Measurements from ENCODE around the gene VRK3.

VRK3 gene

DNA sequence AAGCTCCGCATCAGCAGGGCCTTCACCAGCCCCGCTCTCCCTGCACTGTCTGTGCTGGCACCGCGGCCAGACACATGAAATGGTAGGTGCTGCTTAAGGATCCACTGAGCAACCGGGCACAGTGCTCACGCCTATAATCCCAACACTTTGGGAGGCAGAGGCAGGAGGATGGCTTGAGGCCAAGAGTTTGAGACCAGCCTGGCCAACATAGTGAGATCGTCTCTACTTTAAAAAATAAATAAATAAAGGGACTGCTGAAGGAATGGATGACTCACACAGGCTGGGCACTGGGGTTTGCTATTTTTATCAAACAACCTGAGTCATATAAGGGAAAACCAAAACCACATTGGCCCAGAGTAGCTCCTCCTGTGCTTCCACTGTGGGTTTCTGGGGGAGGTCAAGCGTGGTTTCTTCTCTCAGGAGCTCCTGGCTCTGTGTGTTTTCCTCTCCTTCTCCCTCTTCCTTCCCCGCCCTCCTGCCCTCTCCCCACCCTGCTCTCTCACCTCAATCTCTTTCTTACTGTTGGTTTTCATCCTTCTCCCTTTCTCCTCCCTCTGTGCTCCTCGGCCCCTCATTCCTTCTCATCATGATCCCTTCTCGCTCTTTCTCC lies 21.3 kb downstream of the VRK3 start:
- peak; percentile 67 for DNase-seq (ENCODE audit: low spot score)
- no peak for TF ChIP-seq CTCF (IDR thresholded peaks at IDR 0.05; ENCODE audit: extremely low read depth, insufficient read depth, missing control alignments)
- in situ Hi-C loops (cut with MboI; ENCODE audit: low pct_unique_long_range_greater_than_20kb, low sequenced_read_pairs, unreplicated experiment), result no loop called here

DNA sequence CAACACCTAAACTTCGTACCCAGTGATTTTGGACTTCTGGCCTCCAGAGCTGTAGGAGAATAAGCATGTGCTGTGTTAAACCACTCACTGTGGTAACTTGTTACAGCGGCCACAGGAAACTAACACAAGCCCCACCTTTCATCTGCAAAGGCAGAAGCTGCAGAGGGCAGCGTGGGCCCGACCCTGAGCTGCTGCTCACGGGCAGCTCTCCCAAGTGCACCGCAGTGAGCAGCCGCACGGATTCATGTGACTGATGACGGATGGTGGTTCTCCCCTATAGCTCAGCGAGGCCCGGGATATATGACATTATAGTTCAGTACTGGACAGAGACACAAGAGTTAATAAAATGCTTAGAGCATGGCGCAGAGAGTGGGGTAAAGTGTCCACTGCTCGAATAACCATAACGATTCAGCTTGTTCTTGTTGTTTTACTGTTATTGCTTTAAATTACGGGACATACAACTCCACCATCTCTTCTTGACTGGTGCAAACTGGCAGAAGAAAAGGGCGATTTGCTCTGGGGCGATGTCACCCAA lies 21.9 kb downstream of the VRK3 start:
- no peak for DNase-seq (ENCODE audit: low spot score)
- in situ Hi-C loops (cut with MboI; ENCODE audit: low pct_unique_long_range_greater_than_20kb, low sequenced_read_pairs, unreplicated experiment), result no loop called here
- no peak for TF ChIP-seq CTCF (IDR thresholded peaks at IDR 0.05; ENCODE audit: extremely low read depth, insufficient read depth, missing control alignments)

DNA sequence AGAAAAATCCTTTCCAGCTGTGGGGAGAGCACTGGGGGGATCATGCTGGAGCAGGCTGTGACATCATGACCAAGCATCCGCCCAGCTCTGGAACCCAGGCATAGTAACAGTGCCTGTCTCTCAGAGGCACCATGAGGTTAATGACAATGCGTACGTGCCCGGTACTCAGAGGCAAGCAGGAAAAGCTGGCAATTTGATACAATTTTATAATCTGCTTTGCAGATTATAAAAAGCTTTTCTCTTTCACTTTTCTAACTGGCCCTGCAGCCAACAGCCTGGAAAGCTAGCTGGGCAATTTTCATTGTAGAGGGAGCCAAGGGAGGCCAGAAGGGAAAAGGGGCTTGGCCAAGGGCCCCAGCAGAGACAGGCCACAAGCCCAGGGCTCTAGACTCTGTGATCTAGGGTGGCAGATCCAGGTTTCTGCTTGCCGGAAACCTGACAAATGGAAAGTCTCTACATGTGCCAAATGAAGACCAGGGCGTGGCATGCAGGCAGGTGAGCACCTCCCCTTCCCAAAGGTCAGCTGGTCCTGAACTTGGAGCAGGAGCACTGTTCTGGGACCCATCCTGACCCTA lies 22.7 kb downstream of the VRK3 start:
- in situ Hi-C loops (cut with MboI; ENCODE audit: low pct_unique_long_range_greater_than_20kb, low sequenced_read_pairs, unreplicated experiment), result no loop called here
- DNase-seq (ENCODE audit: low spot score), result no peak
- TF ChIP-seq CTCF (IDR thresholded peaks at IDR 0.05; ENCODE audit: extremely low read depth, insufficient read depth, missing control alignments), result no peak

DNA sequence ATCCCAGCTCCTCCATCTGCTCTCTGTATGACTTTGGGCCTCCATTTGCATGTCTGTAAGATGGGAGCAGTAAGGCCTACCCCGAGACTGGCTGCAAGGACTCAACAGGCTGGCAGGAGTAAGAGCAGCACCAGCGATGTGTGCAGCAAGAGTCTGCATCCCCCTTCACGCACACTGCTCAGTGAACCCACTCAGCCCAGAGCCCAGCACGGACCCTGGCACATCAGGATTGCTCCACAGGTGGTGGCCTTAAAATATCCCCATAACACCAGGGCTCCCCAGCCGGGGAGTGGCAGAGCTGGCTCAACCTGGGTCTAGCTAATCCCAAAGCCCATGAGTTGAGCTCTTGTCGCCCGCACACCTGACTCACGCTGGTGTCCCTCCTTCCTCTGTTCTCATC lies 23.4 kb downstream of the VRK3 start:
- in situ Hi-C loops (cut with MboI; ENCODE audit: low pct_unique_long_range_greater_than_20kb, low sequenced_read_pairs, unreplicated experiment), result no loop called here
- DNase-seq (ENCODE audit: low spot score), result no peak
- no peak for TF ChIP-seq CTCF (IDR thresholded peaks at IDR 0.05; ENCODE audit: extremely low read depth, insufficient read depth, missing control alignments)

- DNase-seq (ENCODE audit: low spot score), result no peak
- TF ChIP-seq CTCF (IDR thresholded peaks at IDR 0.05; ENCODE audit: extremely low read depth, insufficient read depth, missing control alignments), result no peak
- in situ Hi-C loops (cut with MboI; ENCODE audit: low pct_unique_long_range_greater_than_20kb, low sequenced_read_pairs, unreplicated experiment), result no loop called here
Measured at GRCh38 chr19:50000841-50001557, 24.2 kb downstream of the VRK3 start.

DNA sequence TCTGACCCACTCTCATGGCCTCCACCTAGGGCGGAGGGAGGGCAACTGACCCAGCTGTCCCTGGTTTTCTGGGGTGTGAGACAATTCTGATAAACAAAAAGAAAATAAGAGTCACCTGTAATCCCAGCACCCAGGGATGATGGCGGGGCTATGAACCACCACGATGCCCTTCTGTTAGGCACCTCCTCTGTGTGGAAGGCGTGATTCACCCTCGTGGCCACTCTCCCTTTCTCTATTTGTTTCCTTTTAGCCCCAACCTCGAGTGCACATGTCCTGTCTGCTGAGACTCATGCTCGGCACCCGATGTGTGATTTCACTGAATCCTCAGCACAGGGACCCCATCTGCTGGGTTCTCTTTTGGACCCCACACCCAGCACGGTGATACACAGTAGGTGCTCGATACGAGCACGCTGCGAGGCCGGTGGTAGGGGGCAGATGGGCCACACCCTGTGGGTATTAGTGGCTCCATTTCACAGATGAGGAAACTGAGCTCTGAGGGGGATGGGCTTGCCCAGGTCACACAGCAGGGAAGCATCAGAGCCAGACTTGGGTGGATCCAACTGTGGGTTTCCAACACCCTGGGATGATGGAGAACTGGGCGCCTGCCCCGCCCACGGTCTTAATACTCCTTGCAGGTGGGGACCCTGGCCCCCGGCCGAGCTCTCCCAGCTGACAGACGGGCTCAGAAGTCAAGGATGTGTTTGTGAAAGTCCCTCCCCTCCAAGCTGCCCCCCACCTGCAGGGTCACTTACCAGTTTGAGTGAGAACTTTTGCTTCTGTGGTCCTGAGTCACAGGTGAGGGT lies 24.9 kb downstream of the VRK3 start:
- in situ Hi-C loops (cut with MboI; ENCODE audit: low pct_unique_long_range_greater_than_20kb, low sequenced_read_pairs, unreplicated experiment), result no loop called here
- no peak for TF ChIP-seq CTCF (IDR thresholded peaks at IDR 0.05; ENCODE audit: extremely low read depth, insufficient read depth, missing control alignments)
- DNase-seq (ENCODE audit: low spot score), result no peak
